K562 (cell line): ENCODE results near the gene NDOR1. TPM values are rescaled to one million over a fixed set of nuclear protein-coding genes. Genes with fewer than 3 reads are reported as not detected.

Experiments
- ELK3 ChIP-seq: fragments of 450-650 bp; formaldehyde crosslinking; IDR thresholded peaks from 2 replicates; pipeline ENCODE4 v1.4.0; 2020; ENCODE audit warnings: mild to moderate bottlenecking
- HNRNPUL1 ChIP-seq: fragments of 200-400 bp; formaldehyde crosslinking; IDR thresholded peaks from 2 replicates; pipeline ENCODE4 v1.6.1; 2017; ENCODE audit warnings: low read length
- ILF3 ChIP-seq: fragments of 450-650 bp; IDR thresholded peaks from 2 replicates; pipeline ENCODE4 v1.6.1; 2018; ENCODE audit warnings: antibody characterized with exemption, mild to moderate bottlenecking, moderate library complexity, borderline replicate concordance
- POLR2A ChIP-seq: fragments of 450-650 bp; conservative IDR thresholded peaks from 2 replicates; pipeline ENCODE4 v1.6.1; 2016
- PTRF ChIP-seq: fragments of 450-650 bp; IDR thresholded peaks from 2 replicates; pipeline ENCODE4 v1.6.1; 2016; ENCODE audit warnings: mild to moderate bottlenecking, missing genetic modification characterization, missing compliant biosample characterization
- REST ChIP-seq, 2 experiments: fragments of 450-650 bp; formaldehyde crosslinking in 1 of 2; IDR thresholded peaks; 2 replicates each; pipeline versions ENCODE4 v1.4.0 to v1.6.1; 2014 to 2020; ENCODE audit warnings: mild to moderate bottlenecking in 2 of 2, borderline replicate concordance in 1 of 2, low read depth in 1 of 2
- SMARCA5 ChIP-seq: fragments of 450-650 bp; IDR thresholded peaks from 2 replicates; pipeline ENCODE4 v1.6.1; 2016
- STAT5B ChIP-seq: fragments of 250-450 bp; sonication (Bioruptor Pico); IDR thresholded peaks from 2 replicates; pipeline ENCODE4 v1.8.0; 2021; ENCODE audit warnings: mild to moderate bottlenecking, inconsistent platforms
- TGIF2 ChIP-seq: sonication (generic); formaldehyde crosslinking; IDR thresholded peaks from 2 replicates; pipeline ENCODE4 v1.8.1; 2022; ENCODE audit warnings: mild to moderate bottlenecking, missing genetic modification reagents, moderate library complexity
- ZNF165 ChIP-seq: fragments of 250-450 bp; sonication (Bioruptor Pico); IDR thresholded peaks from 2 replicates; pipeline ENCODE4 v1.4.0; 2020; ENCODE audit warnings: borderline replicate concordance
- ZNF277 ChIP-seq: fragments of 250-450 bp; sonication (Bioruptor Pico); IDR thresholded peaks from 2 replicates; pipeline ENCODE4 v1.8.0; 2022; ENCODE audit warnings: inconsistent platforms, mild to moderate bottlenecking, moderate library complexity, borderline replicate concordance
- ZNF347 ChIP-seq: fragments of 450-650 bp; formaldehyde crosslinking; IDR thresholded peaks from 2 replicates; pipeline ENCODE4 v1.4.0; 2020; ENCODE audit warnings: low read depth, mild to moderate bottlenecking, moderate library complexity
- ZNF408 ChIP-seq: fragments of 250-450 bp; sonication (Bioruptor Pico); IDR thresholded peaks from 2 replicates; pipeline ENCODE4 v1.4.0; 2020; ENCODE audit warnings: low read depth, mild to moderate bottlenecking, moderate library complexity
- polyA plus RNA-seq, 8 experiments: library from polyadenylated mRNA; depleted of rRNA in 4 of 8; stranded (reverse) in 5 of 8; unstranded in 3 of 8; fragments of >200 nt; fragmentation: Nextera tagmentation in 2 of 8; fragmentation: Illumina TruSeq in 1 of 8; extraction: Ambion mirVana in 2 of 8; extraction: Trizol in 1 of 8; gene quantifications; 2 replicates each; pipeline versions ENCODE4 v1.2.1 to v1.2.3, GENCODE V29; 2011 to 2014; ENCODE audit warnings: inconsistent platforms in 1 of 8, missing spikeins in 1 of 8
- total RNA-seq, 7 experiments: library from RNA; depleted of rRNA in 6 of 7; stranded (reverse); fragments of >200 nt in 6 of 7; fragmentation: Illumina TruSeq in 2 of 7; extraction: Trizol in 2 of 7; gene quantifications; 2 replicates each; pipeline versions ENCODE4 v1.2.1 to v1.2.3, GENCODE V29; 2011 to 2021; ENCODE audit warnings: low replicate concordance in 1 of 7
- TF ChIP-seq, protein P1 (sequence below): sonication (generic); formaldehyde crosslinking; IDR thresholded peaks from 2 replicates; pipeline ENCODE4 v1.4.0; 2020; ENCODE audit warnings: mild to moderate bottlenecking, missing genetic modification reagents
- TF ChIP-seq, protein P2 (sequence below): fragments of 450-650 bp; IDR thresholded peaks from 2 replicates; pipeline ENCODE4 v1.6.1; 2016; ENCODE audit warnings: low read depth, mild to moderate bottlenecking, moderate library complexity

The NDOR1 gene
- total and polyA plus RNA-seq, 9 of the 15 experiments (the other 6 are each of a cell fraction or from before 2014, with no cell fraction given): 0.06 to 36.9 (median 6.9) TPM

- TF ChIP-seq ZNF277 (CRISPR knock-in tag): no peak
- TF ChIP-seq ILF3: no peak
- no peak for TF ChIP-seq ZNF408 (CRISPR knock-in tag)
- TF ChIP-seq, protein P1, sequence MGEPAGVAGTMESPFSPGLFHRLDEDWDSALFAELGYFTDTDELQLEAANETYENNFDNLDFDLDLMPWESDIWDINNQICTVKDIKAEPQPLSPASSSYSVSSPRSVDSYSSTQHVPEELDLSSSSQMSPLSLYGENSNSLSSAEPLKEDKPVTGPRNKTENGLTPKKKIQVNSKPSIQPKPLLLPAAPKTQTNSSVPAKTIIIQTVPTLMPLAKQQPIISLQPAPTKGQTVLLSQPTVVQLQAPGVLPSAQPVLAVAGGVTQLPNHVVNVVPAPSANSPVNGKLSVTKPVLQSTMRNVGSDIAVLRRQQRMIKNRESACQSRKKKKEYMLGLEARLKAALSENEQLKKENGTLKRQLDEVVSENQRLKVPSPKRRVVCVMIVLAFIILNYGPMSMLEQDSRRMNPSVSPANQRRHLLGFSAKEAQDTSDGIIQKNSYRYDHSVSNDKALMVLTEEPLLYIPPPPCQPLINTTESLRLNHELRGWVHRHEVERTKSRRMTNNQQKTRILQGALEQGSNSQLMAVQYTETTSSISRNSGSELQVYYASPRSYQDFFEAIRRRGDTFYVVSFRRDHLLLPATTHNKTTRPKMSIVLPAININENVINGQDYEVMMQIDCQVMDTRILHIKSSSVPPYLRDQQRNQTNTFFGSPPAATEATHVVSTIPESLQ: no peak
- no peak for TF ChIP-seq ELK3
- no peak for TF ChIP-seq REST (IDR thresholded peaks at IDR 0.05; ENCODE audit: borderline replicate concordance)
- TF ChIP-seq REST (CRISPR knock-in tag; IDR thresholded peaks at IDR 0.05; ENCODE audit: low read depth): 0 out of 2 replicates have a peak, but pooled peaks have one; percentile 54
- TF ChIP-seq PTRF: no peak
- TF ChIP-seq ZNF347 (CRISPR knock-in tag): no peak
- TF ChIP-seq TGIF2: no peak; the same call in 1 of the 2 replicates
- peak; percentile 100 for TF ChIP-seq POLR2A
- TF ChIP-seq, protein P2, sequence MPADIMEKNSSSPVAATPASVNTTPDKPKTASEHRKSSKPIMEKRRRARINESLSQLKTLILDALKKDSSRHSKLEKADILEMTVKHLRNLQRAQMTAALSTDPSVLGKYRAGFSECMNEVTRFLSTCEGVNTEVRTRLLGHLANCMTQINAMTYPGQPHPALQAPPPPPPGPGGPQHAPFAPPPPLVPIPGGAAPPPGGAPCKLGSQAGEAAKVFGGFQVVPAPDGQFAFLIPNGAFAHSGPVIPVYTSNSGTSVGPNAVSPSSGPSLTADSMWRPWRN: no peak
- no peak for TF ChIP-seq STAT5B (CRISPR knock-in tag)
- no peak for TF ChIP-seq HNRNPUL1
- TF ChIP-seq SMARCA5: no peak
- no peak for TF ChIP-seq ZNF165
Measured at GRCh38 chr9:137240841-137241489, 35.5 kb downstream of the NDOR1 start, which contains the start of gene TUBB4B (continued).
